IPS-20b (cell line): ENCODE data around the gene F11.
"Not testable (repeated sequence)": the region's sequence is repeated elsewhere in the genome, so short reads cannot be mapped to it uniquely, and the experiment has no call there.

ENCODE experiments used
- H3K27ac ChIP-seq: one replicate; pipeline ENCODE4 v1.5.1; 2013; ENCODE audit warnings: low read length
- H3K27me3 ChIP-seq: 2 replicates; pipeline ENCODE4 v1.6.1; 2013; ENCODE audit warnings: mild to moderate bottlenecking, low read length, inconsistent platforms; ENCODE audit not compliant: insufficient read depth
- H3K36me3 ChIP-seq: 2 replicates; pipeline ENCODE4 v1.6.1; 2013; ENCODE audit warnings: low read depth, mild to moderate bottlenecking, inconsistent platforms, low read length, moderate library complexity; ENCODE audit not compliant: insufficient read depth
- H3K4me1 ChIP-seq: 2 replicates; pipeline ENCODE4 v1.6.1; 2013; ENCODE audit warnings: mild to moderate bottlenecking, control low read depth, inconsistent platforms, low read length, moderate library complexity; ENCODE audit not compliant: insufficient read depth
- H3K4me3 ChIP-seq: 2 replicates; pipeline ENCODE4 v1.5.1; 2013; ENCODE audit warnings: mild to moderate bottlenecking, low read length, inconsistent platforms
- H3K9ac ChIP-seq: 2 replicates; pipeline ENCODE4 v1.6.1; 2013; ENCODE audit warnings: low read depth, mild to moderate bottlenecking, inconsistent platforms, low read length, moderate library complexity
- H3K9me3 ChIP-seq: 2 replicates; pipeline ENCODE4 v1.6.1; 2013; ENCODE audit warnings: mild to moderate bottlenecking, low read depth, low read length, inconsistent platforms; ENCODE audit not compliant: insufficient read depth

The F11 gene

DNA sequence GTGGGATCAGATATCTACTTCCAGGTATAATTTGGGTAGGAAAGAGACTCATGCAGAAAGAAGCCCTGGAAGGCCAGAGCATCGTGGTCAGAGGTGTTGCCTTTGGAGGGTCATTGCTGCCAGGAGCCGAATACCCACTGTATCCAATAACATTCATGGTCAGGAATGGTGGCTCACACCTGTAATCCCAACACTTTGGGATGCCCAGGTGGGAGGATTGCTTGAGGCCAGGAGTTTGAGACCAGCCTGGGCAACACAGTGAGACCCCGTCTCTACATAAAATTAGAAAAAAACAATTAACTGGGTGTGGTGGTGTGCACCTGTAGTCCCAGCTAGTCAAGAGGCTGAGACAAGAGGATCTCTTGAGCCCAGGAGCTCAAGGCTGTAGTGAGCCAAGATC lies 10.9 kb upstream of the F11 start:
- Histone ChIP-seq H3K9me3 (no peaks in the 10 kb centered on the region), H3K27ac (no peak overlapping the region), H3K9ac (no peak overlapping the region), H3K36me3 (peaks cover 20% of the 10 kb centered on the region), H3K27me3 (no peaks in the 10 kb centered on the region), H3K4me1 (peaks cover 20% of the 10 kb centered on the region), H3K4me3 (no peak overlapping the region)

DNA sequence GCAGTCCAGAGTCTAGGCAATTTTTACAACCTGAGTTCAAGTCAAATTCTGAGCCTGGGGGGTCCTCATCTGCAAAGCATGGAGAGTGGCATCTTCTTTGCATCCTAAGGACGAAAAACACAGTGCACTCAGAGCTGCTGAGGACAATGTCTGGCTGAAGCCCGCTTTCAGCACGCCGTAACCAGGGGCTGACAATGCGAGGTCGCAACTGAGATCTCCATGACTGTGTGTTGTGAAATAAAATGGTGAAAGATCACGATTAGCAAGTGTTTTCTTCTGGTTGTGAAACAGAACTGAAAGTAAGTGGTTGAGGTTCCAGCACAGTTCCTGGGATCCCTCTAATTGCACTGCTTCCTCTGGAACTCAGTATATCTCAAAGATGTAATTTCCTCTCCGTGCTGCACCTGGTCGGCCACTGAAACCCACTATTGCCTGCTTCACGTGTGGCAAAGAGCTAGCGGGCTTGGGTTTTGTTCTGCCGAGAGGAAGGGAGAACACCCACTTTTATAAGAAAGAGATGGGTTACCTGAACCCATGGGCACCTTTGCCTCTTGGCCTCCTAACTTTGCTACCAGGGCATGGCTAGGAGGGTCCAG lies 7.7 kb upstream of the F11 start:
- H3K27ac ChIP-seq, result no peak overlapping the region
- H3K4me3 ChIP-seq, result no peak overlapping the region
- no peak overlapping the region for H3K9ac ChIP-seq
- H3K4me1 ChIP-seq, result 0 out of 2 replicates have a peak, but pooled peaks cover 2% of the 10 kb centered on the region
- H3K36me3 ChIP-seq, result peaks cover 16% of the 10 kb centered on the region
- H3K27me3 ChIP-seq, result no peaks in the 10 kb centered on the region
- H3K9me3 ChIP-seq, result no peaks in the 10 kb centered on the region

DNA sequence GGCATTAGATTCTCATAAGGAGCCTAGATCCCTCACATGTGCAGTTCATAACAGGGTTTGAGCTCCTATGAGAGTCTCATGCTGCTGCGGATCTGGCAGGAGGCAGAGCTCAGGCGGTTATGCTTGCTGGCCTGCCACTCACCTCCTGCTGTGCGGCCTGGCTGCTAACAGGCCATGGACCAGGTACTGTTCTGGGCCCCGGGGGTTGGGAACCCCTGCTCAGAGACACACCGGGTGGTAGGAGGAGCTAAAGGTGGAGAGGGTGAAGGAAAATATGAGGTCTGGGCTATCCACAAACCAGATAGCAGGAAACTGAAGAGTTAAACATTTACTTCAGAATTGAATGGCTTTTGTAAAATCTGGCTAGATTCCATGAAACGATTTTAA lies 5.9 kb upstream of the F11 start:
- Histone ChIP-seq H3K4me1 (peaks cover 10% of the 10 kb centered on the region; the same call in 1 of the 2 replicates), H3K36me3 (peaks cover 16% of the 10 kb centered on the region), H3K27ac (no peak overlapping the region), H3K9me3 (no peaks in the 10 kb centered on the region), H3K4me3 (no peak overlapping the region), H3K9ac (no peak overlapping the region), H3K27me3 (no peaks in the 10 kb centered on the region)

DNA sequence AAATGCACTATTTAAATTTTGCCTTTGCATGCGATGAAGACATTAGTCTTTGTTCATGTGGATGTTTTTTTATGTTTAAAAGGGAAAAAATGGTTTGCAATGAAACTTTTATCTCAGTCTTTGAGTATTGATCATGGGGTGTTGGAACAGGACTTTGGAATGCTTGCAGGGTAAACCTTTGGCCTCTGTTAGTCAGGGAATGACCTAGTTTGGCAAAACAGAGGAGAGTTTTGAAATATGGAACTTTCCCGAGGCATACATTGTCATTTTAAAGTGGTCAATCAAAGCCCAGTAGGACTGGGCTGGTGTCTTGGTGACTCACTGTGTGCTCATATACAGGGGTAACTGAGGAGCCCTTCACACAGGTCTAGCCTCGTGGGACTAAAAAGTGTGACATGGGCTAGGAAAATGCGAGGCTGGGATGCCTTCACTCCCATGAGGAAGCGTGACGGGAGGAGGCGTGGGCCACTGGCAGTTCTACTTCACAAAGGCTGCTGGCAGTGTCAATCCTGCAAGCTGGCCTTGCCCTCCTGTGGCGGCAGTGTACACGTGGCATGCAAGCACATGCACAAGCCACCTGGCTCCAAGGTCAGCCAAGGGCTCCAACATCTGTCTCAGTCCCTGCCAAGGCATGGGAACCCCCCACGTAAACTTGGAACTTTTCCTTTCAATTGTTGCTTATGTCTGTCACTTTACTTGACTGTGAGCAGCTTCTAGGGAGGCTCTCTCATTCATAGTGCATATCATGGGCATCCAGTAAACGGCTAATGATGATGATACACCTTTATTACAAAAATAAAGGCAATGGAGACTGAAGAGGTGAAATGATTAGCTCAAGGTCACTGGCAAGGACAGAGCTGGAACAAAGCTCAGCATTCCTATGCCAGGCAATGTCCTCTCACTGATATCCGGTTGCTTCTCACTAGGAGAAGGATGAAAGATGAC lies 5.2 kb upstream of the F11 start:
- no peaks in the 10 kb centered on the region for H3K27me3 ChIP-seq
- no peak overlapping the region for H3K4me3 ChIP-seq
- no peaks in the 10 kb centered on the region for H3K9me3 ChIP-seq
- H3K9ac ChIP-seq, result no peak overlapping the region
- peaks cover 16% of the 10 kb centered on the region for H3K36me3 ChIP-seq
- peaks cover 17% of the 10 kb centered on the region; the same call in 1 of the 2 replicates for H3K4me1 ChIP-seq
- no peak overlapping the region for H3K27ac ChIP-seq

DNA sequence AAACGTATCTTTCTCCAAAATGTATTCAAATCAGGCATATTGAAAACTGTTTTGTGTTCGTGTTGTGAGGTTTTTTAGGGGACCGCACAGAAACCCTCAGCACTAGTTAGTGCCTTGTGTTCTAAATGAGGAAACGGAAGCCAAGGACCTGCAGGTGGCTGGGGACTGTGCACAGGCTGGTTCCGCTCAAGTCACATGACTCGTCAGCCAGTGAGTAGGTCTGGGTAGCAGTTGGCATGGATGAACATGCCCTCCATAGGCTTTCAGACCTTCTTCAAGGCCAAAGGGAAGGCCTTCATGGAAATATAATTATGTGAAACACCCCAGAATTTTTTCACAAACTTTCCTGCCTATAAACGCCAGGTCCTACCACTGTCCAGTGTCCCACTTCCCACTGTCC lies 1.3 kb upstream of the F11 start:
- H3K9ac ChIP-seq, result peak overlapping the region; percentile 51; the same call in 1 of the 2 replicates
- H3K9me3 ChIP-seq, result no peaks in the 10 kb centered on the region
- no peaks in the 10 kb centered on the region for H3K36me3 ChIP-seq
- peak overlapping the region; percentile 45 for H3K27ac ChIP-seq
- no peak overlapping the region for H3K4me3 ChIP-seq
- H3K27me3 ChIP-seq, result no peaks in the 10 kb centered on the region
- peaks cover 38% of the 10 kb centered on the region; the same call in 1 of the 2 replicates for H3K4me1 ChIP-seq

DNA sequence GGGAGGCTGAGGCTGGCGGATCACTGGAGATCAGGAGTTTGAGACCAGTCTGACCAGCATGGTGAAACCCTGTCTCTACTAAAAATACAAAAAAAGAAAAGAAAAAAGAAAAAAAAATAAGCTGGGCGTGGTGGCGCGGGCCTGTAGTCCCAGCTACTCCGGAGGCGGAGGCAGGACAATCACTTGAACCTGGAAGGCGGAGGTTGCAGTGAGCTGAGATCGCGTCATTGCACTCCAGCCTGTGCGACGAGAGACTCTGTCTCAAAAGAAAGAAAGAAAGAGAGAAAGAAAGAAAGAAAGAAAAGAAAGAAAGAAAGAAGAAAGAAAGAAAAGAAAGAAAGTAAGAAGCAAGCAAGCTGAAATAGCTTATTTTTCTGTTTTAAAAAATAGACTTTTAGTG lies 739 bp upstream of the F11 start:
- Histone ChIP-seq H3K9ac (peak overlapping the region; percentile 80; the same call in 1 of the 2 replicates), H3K27ac (peak overlapping the region; percentile 45), H3K4me1 (peaks cover 38% of the 10 kb centered on the region; the same call in 1 of the 2 replicates), H3K4me3 (peak overlapping the region; percentile 62; the same call in 1 of the 2 replicates)
- not testable (repeated sequence) for H3K9me3 ChIP-seq, H3K36me3 ChIP-seq, H3K27me3 ChIP-seq

DNA sequence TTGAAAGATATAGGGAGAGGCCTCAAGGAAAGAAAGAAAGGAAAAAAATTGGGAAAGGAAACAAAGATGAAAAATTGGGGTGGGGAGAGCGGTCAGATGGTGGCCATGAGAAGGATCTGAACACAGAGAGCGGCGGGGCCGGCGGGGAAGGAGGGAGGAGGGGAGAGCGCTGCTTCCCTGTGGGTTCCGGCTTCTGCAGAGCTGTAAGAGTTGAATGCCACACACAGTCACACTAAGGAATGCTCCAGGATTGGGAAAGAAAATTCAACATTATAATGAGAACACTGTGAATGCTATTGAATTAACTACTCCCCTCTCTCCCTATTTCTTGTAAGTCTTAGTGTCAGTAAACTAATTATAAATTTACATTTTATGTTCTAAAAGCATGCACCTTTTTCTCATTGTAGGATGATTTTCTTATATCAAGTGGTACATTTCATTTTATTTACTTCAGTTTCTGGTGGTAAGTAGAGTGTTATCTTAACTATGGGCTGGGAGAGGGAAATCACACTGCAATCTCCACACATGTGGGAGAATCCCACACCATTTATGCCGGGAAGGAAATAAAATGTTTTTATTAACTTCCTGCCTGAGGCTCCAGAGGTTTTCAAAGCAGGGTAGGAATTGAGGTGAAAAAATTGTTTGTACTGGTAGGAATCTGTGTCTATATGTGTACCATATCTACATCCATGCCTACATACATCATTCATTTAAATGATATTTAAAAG lies 904 bp downstream of the F11 start:
- Histone ChIP-seq H3K27ac (peak overlapping the region; percentile 88), H3K4me3 (peak overlapping the region; percentile 62), H3K9ac (peak overlapping the region; percentile 80; the same call in 1 of the 2 replicates)

DNA sequence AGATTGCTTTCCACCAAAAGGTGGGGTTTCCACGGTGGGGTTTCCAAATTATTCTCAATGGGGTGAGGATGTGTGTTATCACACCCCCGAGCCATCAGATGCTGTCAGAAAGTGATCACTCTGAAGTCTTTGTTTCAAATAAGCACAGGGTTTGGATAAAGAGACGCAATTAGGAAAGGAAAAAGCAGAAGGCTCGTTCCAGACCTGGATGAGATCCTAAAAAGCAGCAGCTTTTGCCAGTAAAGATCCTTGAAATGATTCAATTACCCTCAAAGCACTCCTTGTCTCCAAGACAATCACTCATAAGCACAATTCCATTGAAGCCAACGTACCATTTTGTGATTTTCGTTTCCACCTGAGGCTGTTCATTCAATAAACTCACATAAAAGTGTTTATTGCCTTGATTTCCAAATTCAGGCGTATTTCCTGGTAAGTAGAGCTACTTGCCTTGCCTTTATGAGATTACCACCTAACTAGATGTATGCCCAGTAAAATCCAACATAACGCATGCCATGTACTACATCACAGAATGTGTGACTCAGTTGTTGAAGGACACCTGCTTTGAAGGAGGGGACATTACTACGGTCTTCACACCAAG lies 5.2 kb downstream of the F11 start:
- H3K36me3 ChIP-seq, result no peaks in the 10 kb centered on the region
- H3K4me3 ChIP-seq, result no peak overlapping the region
- peaks cover 19% of the 10 kb centered on the region; the same call in 1 of the 2 replicates for H3K4me1 ChIP-seq
- no peak overlapping the region for H3K9ac ChIP-seq
- H3K27me3 ChIP-seq, result no peaks in the 10 kb centered on the region
- no peak overlapping the region for H3K27ac ChIP-seq
- no peaks in the 10 kb centered on the region for H3K9me3 ChIP-seq

More for the DNA sequence above, 904 bp downstream of the F11 start:
- Histone ChIP-seq H3K36me3 (no peaks in the 10 kb centered on the region), H3K4me1 (peaks cover 36% of the 10 kb centered on the region; the same call in 1 of the 2 replicates), H3K27me3 (no peaks in the 10 kb centered on the region), H3K9me3 (no peaks in the 10 kb centered on the region)

DNA sequence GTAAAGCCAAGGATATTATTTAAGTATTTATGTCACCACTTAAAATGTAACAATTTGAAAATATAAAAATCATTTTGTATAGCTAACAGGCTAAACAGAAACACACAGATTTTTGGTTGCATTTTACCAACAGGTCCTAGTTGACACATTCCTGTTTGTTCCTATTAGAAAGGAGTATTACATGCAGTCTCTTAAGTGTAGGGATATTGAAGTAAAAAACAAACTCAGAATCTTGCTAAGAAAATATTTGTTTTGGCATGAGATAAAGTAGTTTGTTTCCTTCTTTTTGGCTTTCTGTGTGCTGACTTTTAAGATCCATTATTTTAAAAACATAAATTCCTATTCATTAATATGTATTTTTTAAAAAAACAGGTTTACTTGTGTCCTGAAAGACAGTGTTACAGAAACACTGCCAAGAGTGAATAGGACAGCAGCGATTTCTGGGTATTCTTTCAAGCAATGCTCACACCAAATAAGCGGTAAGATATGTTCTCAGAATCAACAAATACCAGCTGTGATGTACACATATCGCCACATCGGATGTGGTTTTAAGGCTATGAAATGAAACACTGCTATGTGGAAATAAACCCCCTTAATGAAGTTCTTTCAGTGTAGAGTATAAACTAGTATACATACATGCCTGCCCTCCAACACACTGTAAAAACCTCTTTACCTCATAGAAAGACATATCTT lies 6.9 kb downstream of the F11 start:
- H3K36me3 ChIP-seq, result no peaks in the 10 kb centered on the region
- no peaks in the 10 kb centered on the region for H3K9me3 ChIP-seq
- H3K9ac ChIP-seq, result no peak overlapping the region
- no peaks in the 10 kb centered on the region for H3K27me3 ChIP-seq
- no peak overlapping the region for H3K27ac ChIP-seq
- no peak overlapping the region for H3K4me3 ChIP-seq
- peaks cover 4% of the 10 kb centered on the region; the same call in 1 of the 2 replicates for H3K4me1 ChIP-seq

DNA sequence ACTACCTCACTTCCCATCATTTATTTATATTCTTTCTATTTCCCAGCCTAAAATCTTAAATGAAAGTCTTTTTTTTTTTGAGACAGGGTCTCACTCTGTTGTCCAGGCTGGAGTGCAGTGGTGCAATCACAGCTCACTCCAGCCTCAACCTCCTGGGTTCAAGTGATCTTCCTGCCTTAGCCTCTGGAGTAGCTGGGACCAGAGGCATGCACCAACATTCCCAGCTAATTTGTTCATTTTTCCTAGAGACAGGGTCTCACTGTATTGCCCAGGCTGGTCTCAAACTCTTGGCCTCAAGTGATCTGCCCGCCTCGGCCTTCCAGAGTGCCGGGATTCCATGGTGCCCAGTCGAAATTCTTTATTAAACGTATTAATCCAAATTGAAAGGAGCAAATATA lies 7.4 kb downstream of the F11 start:
- not testable (repeated sequence) for H3K4me1 ChIP-seq, H3K27me3 ChIP-seq, H3K27ac ChIP-seq, H3K4me3 ChIP-seq, H3K36me3 ChIP-seq, H3K9me3 ChIP-seq, H3K9ac ChIP-seq

DNA sequence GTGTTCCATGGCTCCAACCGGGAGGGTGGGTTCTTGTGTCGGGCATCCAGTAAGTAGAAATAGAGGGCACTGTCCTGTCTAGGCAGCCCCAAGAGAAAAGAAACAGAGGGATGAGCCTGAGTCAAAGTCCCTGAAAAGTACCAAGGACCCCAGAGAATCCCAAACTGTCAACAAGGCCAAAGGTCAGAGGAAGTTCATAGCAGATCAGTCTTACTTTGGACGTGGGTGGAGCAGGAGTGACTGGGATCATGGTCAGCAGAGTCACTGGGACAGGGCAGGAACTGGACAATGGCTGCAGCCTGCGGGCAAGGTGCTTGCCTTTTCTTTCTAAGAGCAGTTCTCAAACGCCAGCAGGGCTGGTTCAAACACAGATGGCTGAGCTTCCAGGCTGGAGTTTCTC lies 17.3 kb downstream of the F11 start:
- Histone ChIP-seq H3K9me3 (no peaks in the 10 kb centered on the region), H3K36me3 (no peaks in the 10 kb centered on the region), H3K27me3 (no peaks in the 10 kb centered on the region), H3K9ac (no peak overlapping the region), H3K4me3 (no peak overlapping the region), H3K27ac (no peak overlapping the region), H3K4me1 (no peaks in the 10 kb centered on the region)
